ENCODE data around the gene PARN.

GRCh38 chr16:14509055-14509454, 121.0 kb downstream of the PARN start:
- TF ChIP-seq POLR2A (IDR thresholded peaks at IDR 0.05; ENCODE audit: control extremely low read depth in 1 of 2, low read depth in 2 of 2, low read length in 2 of 2): no peak
- TF ChIP-seq NANOG (IDR thresholded peaks at IDR 0.05; ENCODE audit: insufficient read depth, low read depth, low read length, poor library complexity, severe bottlenecking): no peak
- no peak for TF ChIP-seq TCF12 (IDR thresholded peaks at IDR 0.05; ENCODE audit: low read depth, low read length)
- no peak for TF ChIP-seq CTCF (IDR thresholded peaks at IDR 0.05; ENCODE audit: control extremely low read depth in 1 of 3, insufficient read depth in 1 of 3, low read depth in 1 of 3, low read length in 3 of 3)
- TF ChIP-seq EZH2 (IDR thresholded peaks at IDR 0.05; ENCODE audit: low read depth, low read length, severe bottlenecking): no peak
- TF ChIP-seq EP300 (IDR thresholded peaks at IDR 0.05; ENCODE audit: borderline replicate concordance in 1 of 2, low read depth in 2 of 2, low read length in 2 of 2): no peak
- TF ChIP-seq TBP (IDR thresholded peaks at IDR 0.05; ENCODE audit: low read depth, low read length): no peak
- no peak for TF ChIP-seq CTBP2 (IDR thresholded peaks at IDR 0.05; ENCODE audit: borderline replicate concordance, insufficient read depth, insufficient read length, low read length)
- no peak for TF ChIP-seq SP4 (IDR thresholded peaks at IDR 0.05; ENCODE audit: low read length)
- TF ChIP-seq, protein P1, sequence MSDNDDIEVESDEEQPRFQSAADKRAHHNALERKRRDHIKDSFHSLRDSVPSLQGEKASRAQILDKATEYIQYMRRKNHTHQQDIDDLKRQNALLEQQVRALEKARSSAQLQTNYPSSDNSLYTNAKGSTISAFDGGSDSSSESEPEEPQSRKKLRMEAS (IDR thresholded peaks at IDR 0.05): no peak
